SHP77 (cell line): Measurements from ENCODE around the gene ZNF618.
A peak's percentile ranks its signal among the peaks of the same experiment; 100 is the strongest.
"Not testable (repeated sequence)": the region's sequence is repeated elsewhere in the genome, so short reads cannot be mapped to it uniquely, and the experiment has no call there.

ENCODE experiments used
- DNase-seq, 2 experiments: peaks; one replicate each; lab custom pipeline; 2025; lab: John Stamatoyannopoulos, UW

ZNF618 gene

GRCh38 chr9:113988385-113989016 is 112.4 kb downstream of the ZNF618 start:
- no peak for DNase-seq

- DNase-seq = peak; percentile 55 to 73
Observed at GRCh38 chr9:113989017-113989713, 113.1 kb downstream of the ZNF618 start.

- DNase-seq = no peak
Observed at GRCh38 chr9:113989714-113990569, 113.8 kb downstream of the ZNF618 start.

- DNase-seq = no peak
Observed at GRCh38 chr9:113990570-113990907, 114.4 kb downstream of the ZNF618 start.

GRCh38 chr9:113990975-113991471 is 114.9 kb downstream of the ZNF618 start:
- no peak for DNase-seq

- no peak for DNase-seq
Observed at GRCh38 chr9:113991714-113992113, 115.6 kb downstream of the ZNF618 start.

- peak in 1 of 2 experiments; percentile 53 for DNase-seq
Observed at GRCh38 chr9:113992276-113992951, 116.3 kb downstream of the ZNF618 start.

GRCh38 chr9:113992994-113993393 is 116.9 kb downstream of the ZNF618 start:
- no peak for DNase-seq

- peak; percentile 75 to 88 for DNase-seq
Observed at GRCh38 chr9:113993838-113994540, 117.9 kb downstream of the ZNF618 start.

- DNase-seq = no peak
Observed at GRCh38 chr9:113995401-113995800, 119.3 kb downstream of the ZNF618 start.

- no peak for DNase-seq
Observed at GRCh38 chr9:113995963-113996362, 119.9 kb downstream of the ZNF618 start.

GRCh38 chr9:113996531-113997001 is 120.5 kb downstream of the ZNF618 start:
- no peak for DNase-seq

- not testable (repeated sequence) for DNase-seq
Observed at GRCh38 chr9:113997064-113997463, 121.0 kb downstream of the ZNF618 start.

- DNase-seq = peak in 1 of 2 experiments; percentile 14
Observed at GRCh38 chr9:113997610-113998009, 121.5 kb downstream of the ZNF618 start.

- DNase-seq = no peak
Observed at GRCh38 chr9:113998114-113998513, 122.0 kb downstream of the ZNF618 start.

GRCh38 chr9:113998525-113999255 is 122.6 kb downstream of the ZNF618 start:
- DNase-seq = peak; percentile 7 to 14

GRCh38 chr9:113999256-114000062 is 123.3 kb downstream of the ZNF618 start:
- no peak for DNase-seq

GRCh38 chr9:114000063-114000454 is 124.0 kb downstream of the ZNF618 start:
- no peak for DNase-seq

GRCh38 chr9:114000671-114001409 is 124.7 kb downstream of the ZNF618 start:
- DNase-seq = no peak
